IPS-18a (cell line): ENCODE data around the gene CNOT10.
A peak's percentile ranks its signal among the peaks of the same experiment; 100 is the strongest.
"Not testable (repeated sequence)": the region's sequence is repeated elsewhere in the genome, so short reads cannot be mapped to it uniquely, and the experiment has no call there.

Experiments used
- H3K27ac ChIP-seq: one replicate; pipeline ENCODE4 v1.5.1; 2013; ENCODE audit warnings: low read length
- H3K27me3 ChIP-seq: one replicate; pipeline ENCODE4 v1.6.1; 2013; ENCODE audit warnings: mild to moderate bottlenecking, low read length; ENCODE audit not compliant: control insufficient read depth, insufficient read depth
- H3K36me3 ChIP-seq: one replicate; pipeline ENCODE4 v1.6.1; 2013; ENCODE audit warnings: low read depth, low read length; ENCODE audit not compliant: control insufficient read depth
- H3K4me1 ChIP-seq: one replicate; pipeline ENCODE4 v1.6.1; 2013; ENCODE audit warnings: low read depth, low read length; ENCODE audit not compliant: control insufficient read depth
- H3K4me3 ChIP-seq: one replicate; pipeline ENCODE4 v1.5.1; 2013; ENCODE audit warnings: low read length
- H3K9ac ChIP-seq: one replicate; pipeline ENCODE4 v1.6.1; 2013; ENCODE audit warnings: mild to moderate bottlenecking, low read length, moderate library complexity
- H3K9me3 ChIP-seq: one replicate; pipeline ENCODE4 v1.6.1; 2013; ENCODE audit warnings: low read depth, low read length; ENCODE audit not compliant: control insufficient read depth

Gene CNOT10

DNA sequence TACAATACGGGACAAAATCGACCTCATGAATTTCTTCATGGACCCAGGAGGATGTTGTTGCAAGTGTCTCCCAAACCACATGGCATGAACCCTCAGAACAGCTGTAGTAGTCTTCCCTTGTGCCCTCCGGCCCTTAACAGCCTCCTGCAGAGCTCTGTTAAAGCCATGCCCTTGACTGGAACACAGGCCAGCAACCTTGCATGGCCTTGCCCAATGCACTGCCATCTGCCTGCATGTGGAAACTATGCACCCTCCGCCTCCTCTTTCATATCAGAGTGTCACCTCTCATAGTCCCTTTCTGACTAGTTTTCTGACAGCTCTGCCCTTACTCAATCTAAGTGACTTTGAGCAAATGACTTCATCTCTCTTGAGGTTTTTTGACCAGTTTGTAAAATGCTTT, 93.4 kb downstream of the CNOT10 start:
- H3K27ac ChIP-seq = no peak overlapping the region
- H3K27me3 ChIP-seq = no peaks in the 10 kb centered on the region
- H3K9ac ChIP-seq = no peak overlapping the region
- peaks cover 4% of the 10 kb centered on the region for H3K36me3 ChIP-seq
- no peak overlapping the region for H3K4me3 ChIP-seq
- peaks cover 32% of the 10 kb centered on the region for H3K4me1 ChIP-seq
- no peaks in the 10 kb centered on the region for H3K9me3 ChIP-seq

DNA sequence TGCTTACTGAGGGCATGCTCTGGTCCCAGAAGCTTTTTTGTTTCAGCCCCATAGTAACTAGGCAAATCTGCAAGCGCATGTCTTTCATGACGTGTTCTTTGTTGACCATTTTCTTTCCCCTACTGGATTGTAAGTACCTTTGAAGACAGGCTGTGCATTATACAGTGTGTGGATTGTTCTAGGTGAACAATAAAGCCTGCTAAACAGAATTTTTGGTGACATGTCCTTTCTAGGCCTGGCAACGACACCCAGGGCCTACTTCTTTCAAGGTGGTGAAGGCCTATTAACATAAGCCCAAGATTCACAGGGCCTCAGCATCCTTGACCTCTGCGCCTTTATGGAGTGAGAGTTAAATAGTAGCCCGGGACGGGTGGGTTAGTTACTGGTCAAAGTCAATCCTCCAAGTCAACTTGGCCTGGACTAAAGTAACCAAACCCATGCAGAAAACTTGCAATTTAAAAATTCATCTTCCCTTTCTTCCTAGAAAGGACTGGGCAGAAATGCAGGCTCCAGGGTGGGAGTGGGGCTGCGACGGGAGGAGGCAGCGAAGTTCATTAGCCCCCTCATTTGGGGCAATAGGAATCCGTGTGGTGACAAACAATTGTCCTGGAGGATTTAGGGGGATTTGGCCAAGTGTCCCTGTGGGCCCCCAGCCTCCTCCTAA, 95.2 kb downstream of the CNOT10 start:
- Histone ChIP-seq H3K9ac (peak overlapping the region; percentile 36), H3K9me3 (no peaks in the 10 kb centered on the region), H3K27ac (peak overlapping the region; percentile 73), H3K4me1 (peaks cover 32% of the 10 kb centered on the region), H3K27me3 (no peaks in the 10 kb centered on the region), H3K36me3 (no peaks in the 10 kb centered on the region), H3K4me3 (peak overlapping the region; percentile 29)

GRCh38 chr3:32780735-32781210, 95.8 kb downstream of the CNOT10 start:
- Histone ChIP-seq H3K9me3 (no peaks in the 10 kb centered on the region), H3K4me3 (peak overlapping the region; percentile 70), H3K27me3 (no peaks in the 10 kb centered on the region), H3K4me1 (peaks cover 32% of the 10 kb centered on the region), H3K27ac (peak overlapping the region; percentile 89), H3K9ac (peak overlapping the region; percentile 86), H3K36me3 (no peaks in the 10 kb centered on the region)

DNA sequence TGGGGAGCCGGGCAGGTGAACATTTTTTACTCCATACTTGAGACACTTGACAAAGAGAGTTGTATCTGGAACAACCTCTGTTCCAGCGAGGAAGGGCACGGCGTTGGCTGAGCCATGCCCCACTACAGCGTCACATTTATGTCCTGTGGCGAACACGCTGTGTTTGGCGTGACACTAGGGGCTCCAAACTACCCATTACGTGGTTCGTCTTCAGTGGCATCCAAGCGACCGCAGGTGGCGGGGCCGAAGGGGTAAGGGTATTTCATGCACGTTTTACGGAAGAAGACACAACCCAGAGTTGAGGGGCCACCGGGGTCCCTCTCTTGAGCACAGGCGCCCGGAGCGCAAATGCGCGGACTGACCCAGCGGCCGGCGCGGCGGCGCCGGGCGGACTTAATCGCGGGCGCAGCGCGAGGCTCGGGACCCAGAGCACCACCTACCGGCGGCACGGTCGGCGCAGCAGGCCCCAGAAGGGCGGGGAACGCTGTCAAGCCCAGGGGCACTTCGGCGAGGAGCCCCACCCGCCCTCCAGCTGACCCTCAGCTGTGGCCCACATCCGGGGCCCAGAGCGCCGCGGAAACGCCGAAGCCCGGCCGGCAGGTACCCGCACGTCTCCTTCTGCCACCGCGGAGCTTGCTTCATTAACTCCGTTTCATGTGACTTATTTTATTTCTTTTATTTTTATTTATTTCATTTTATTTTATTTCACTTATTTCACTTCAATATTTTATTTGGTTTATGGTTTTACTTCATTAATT, 96.4 kb downstream of the CNOT10 start:
- Histone ChIP-seq H3K36me3 (no peaks in the 10 kb centered on the region), H3K9me3 (no peaks in the 10 kb centered on the region), H3K27me3 (no peaks in the 10 kb centered on the region), H3K27ac (peak overlapping the region; percentile 89), H3K4me3 (peak overlapping the region; percentile 70), H3K4me1 (peaks cover 32% of the 10 kb centered on the region), H3K9ac (peak overlapping the region; percentile 86)

GRCh38 chr3:32781969-32782270, 96.9 kb downstream of the CNOT10 start:
- peak overlapping the region; percentile 47 for H3K9ac ChIP-seq
- H3K27ac ChIP-seq, H3K36me3 ChIP-seq, H3K9me3 ChIP-seq, H3K27me3 ChIP-seq: not testable (repeated sequence)
- H3K4me1 ChIP-seq = peaks cover 32% of the 10 kb centered on the region
- H3K4me3 ChIP-seq = peak overlapping the region; percentile 70

- H3K9me3 ChIP-seq = no peaks in the 10 kb centered on the region
- no peak overlapping the region for H3K27ac ChIP-seq
- no peaks in the 10 kb centered on the region for H3K27me3 ChIP-seq
- peak overlapping the region; percentile 47 for H3K9ac ChIP-seq
- H3K4me3 ChIP-seq = peak overlapping the region; percentile 70
- H3K36me3 ChIP-seq = no peaks in the 10 kb centered on the region
- peaks cover 32% of the 10 kb centered on the region for H3K4me1 ChIP-seq
Measured at GRCh38 chr3:32782407-32782806, 97.4 kb downstream of the CNOT10 start.

GRCh38 chr3:32791833-32792232, 106.8 kb downstream of the CNOT10 start:
- Histone ChIP-seq H3K36me3 (peaks cover 3% of the 10 kb centered on the region), H3K4me3 (no peak overlapping the region), H3K27me3 (no peaks in the 10 kb centered on the region), H3K9me3 (no peaks in the 10 kb centered on the region), H3K9ac (no peak overlapping the region), H3K4me1 (peaks cover 4% of the 10 kb centered on the region), H3K27ac (no peak overlapping the region)

DNA sequence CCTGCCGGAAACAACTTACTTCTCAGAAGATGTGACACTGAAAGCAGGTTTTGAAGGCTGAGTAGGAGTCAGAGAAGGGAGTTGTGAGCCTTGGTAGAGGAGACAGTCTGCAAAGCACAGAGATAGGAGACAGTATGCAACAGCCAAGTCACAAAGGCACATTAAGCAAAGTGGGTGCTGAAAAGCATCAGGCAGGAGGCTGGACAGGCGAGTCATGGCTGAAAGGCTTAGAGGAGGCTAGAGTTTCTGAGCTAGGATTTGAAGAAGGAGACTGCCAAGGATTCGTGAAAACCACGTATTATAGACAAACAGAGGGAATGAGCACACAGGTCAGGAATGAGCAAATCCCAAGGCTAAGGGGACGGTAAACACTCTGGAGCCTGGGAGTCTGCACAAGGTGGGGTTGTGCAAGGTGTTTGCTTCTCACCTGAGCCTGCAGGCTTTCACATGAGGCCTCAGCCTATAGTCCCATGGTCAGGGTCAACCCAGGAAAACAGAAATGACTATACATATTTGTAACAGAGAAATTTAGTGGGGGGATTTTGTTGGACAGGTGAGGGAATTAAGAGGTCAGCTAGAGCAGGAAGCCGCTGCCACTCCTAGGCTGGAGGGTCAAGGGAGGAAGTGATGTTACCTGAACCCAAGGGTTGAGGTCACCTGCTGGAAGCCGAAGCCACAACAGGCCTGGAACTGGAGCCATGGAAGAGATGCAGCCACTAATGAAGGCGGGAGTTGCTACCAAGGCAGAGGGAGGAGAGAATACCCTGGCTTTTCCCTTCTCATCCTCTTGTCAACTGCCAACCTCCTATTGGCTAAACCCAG, 109.7 kb downstream of the CNOT10 start:
- H3K36me3 ChIP-seq = no peaks in the 10 kb centered on the region
- H3K4me1 ChIP-seq = peaks cover 5% of the 10 kb centered on the region
- H3K9me3 ChIP-seq = no peaks in the 10 kb centered on the region
- H3K27ac ChIP-seq = no peak overlapping the region
- H3K27me3 ChIP-seq = no peaks in the 10 kb centered on the region
- H3K4me3 ChIP-seq = no peak overlapping the region
- no peak overlapping the region for H3K9ac ChIP-seq

DNA sequence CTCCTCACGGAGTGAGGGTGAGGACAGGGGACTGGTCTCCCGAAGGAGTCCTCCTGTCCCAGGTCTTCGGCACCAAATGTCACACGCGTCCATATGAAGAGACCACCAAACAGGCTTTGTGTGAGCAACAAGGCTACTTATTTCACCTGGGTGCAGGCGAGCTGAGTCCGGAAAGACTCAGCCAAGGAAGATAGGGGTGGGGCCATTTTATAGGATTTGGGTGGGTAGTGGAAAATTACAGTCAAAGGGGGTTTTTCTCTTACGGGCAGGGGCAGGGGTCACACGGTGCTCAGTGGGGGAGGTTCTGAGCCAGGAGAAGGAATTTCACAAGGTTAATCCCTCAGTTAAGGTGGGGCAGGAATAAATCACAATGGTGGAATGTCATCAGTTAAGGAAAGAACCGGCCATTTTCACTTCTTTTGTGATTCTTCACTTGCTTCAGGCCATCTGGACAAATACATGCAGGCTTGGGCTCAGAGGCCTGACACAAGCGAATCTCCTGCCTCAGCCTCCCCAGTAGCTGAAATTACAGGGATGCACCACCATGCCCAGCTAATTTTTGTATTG, 111.5 kb downstream of the CNOT10 start:
- H3K36me3 ChIP-seq, H3K9me3 ChIP-seq, H3K9ac ChIP-seq, H3K27me3 ChIP-seq, H3K27ac ChIP-seq: not testable (repeated sequence)
- Histone ChIP-seq H3K4me3 (peak overlapping the region; percentile 2), H3K4me1 (peaks cover 15% of the 10 kb centered on the region)

DNA sequence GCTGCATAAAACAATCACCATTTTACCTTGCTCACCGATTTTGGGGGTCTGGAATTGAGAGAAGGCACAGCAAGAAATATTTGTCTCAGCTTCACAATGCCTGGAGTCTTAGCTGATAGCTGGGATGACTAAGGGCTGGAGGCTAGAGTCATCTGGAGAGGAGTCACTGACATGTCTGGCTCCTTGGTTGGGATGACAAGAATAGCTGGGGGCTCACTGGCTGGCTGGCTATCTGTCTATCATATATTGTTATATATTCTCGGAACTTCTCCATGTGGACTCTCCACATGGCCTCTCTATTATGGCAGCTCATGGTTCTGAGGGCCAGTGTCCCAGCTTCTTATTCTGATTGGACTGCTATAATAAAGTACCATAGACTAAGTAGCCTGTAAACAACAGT, 112.8 kb downstream of the CNOT10 start:
- Histone ChIP-seq H3K9me3 (no peaks in the 10 kb centered on the region), H3K36me3 (no peaks in the 10 kb centered on the region), H3K27me3 (no peaks in the 10 kb centered on the region), H3K27ac (no peak overlapping the region), H3K4me1 (peaks cover 15% of the 10 kb centered on the region), H3K9ac (no peak overlapping the region), H3K4me3 (no peak overlapping the region)

- not testable (repeated sequence) for H3K27me3 ChIP-seq, H3K27ac ChIP-seq, H3K4me3 ChIP-seq, H3K9me3 ChIP-seq, H3K36me3 ChIP-seq, H3K9ac ChIP-seq
- peaks cover 11% of the 10 kb centered on the region for H3K4me1 ChIP-seq
Measured at GRCh38 chr3:32801440-32801839, 116.5 kb downstream of the CNOT10 start.
